Endothelial cell of umbilical vein (primary cell): ENCODE data around the gene MTHFR.
A peak's percentile ranks its signal among the peaks of the same experiment; 100 is the strongest.

Experiments
- JUN ChIP-seq: IDR thresholded peaks from 2 replicates; pipeline ENCODE4 v1.6.1; 2011; ENCODE audit warnings: borderline replicate concordance, low read depth; ENCODE audit not compliant: insufficient read length, insufficient read depth
- MYC ChIP-seq: IDR thresholded peaks from one replicate; pipeline ENCODE4 v1.6.1; 2011; ENCODE audit warnings: mild to moderate bottlenecking, low read depth, low read length
- TF ChIP-seq, protein P1 (sequence below): IDR thresholded peaks from 2 replicates; pipeline ENCODE4 v1.6.1; 2011; ENCODE audit not compliant: insufficient read depth, insufficient read length

- TF ChIP-seq, protein P1, sequence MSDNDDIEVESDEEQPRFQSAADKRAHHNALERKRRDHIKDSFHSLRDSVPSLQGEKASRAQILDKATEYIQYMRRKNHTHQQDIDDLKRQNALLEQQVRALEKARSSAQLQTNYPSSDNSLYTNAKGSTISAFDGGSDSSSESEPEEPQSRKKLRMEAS, result peak; percentile 59
- TF ChIP-seq JUN, result no peak
- no peak for TF ChIP-seq MYC
Measured at GRCh38 chr1:11842154-11843041, 36.6 kb upstream of the MTHFR start.
